IMR-90 (cell line): ENCODE results near the gene BCAS4. TPM values are rescaled to one million over a fixed set of nuclear protein-coding genes. Genes with fewer than 3 reads are reported as not detected.

Experiments
- ATAC-seq: fragments of 200-7000 bp; cut with Tn5 transposase; 2 replicates; pipeline ENCODE4 v1.9.1; 2020; ENCODE audit warnings: low read depth, mild to moderate bottlenecking, moderate library complexity
- BruUV-seq: library from RNA; stranded (reverse); fragments of 400-500 nt; replicated peaks from 2 replicates; lab custom pipeline; 2021; lab: Mats Ljungman, UMichigan
- CTCF ChIA-PET: fragments of 300-600 bp; formaldehyde crosslinking; extraction: SDS; loops from one replicate; lab custom pipeline; 2021; ENCODE audit warnings: antibody characterized with exemption; lab: Yijun Ruan, JAX
- POLR2A ChIA-PET: fragments of 300-600 bp; sonication (Branson Sonifier 250); formaldehyde crosslinking; loops from one replicate; lab custom pipeline; 2022; ENCODE audit warnings: antibody characterized with exemption; ENCODE audit not compliant: unreplicated experiment; lab: Charles Lee
- DNase-seq: peaks from one replicate; pipeline ENCODE4 v3.0.0; 2013
- H2AFZ ChIP-seq: replicated peaks from 2 replicates; pipeline ENCODE3; 2013; ENCODE audit warnings: low read length, mild to moderate bottlenecking; ENCODE audit not compliant: poor library complexity
- H2AK5ac ChIP-seq: 2 replicates; pipeline ENCODE4 v1.6.1; 2013; ENCODE audit warnings: low read depth, low read length, inconsistent platforms
- H2AK9ac ChIP-seq: replicated peaks from 2 replicates; pipeline ENCODE3; 2013; ENCODE audit warnings: mild to moderate bottlenecking, low read depth, low read length, moderate library complexity; ENCODE audit not compliant: poor library complexity
- H2BK120ac ChIP-seq: 2 replicates; pipeline ENCODE4 v1.6.1; 2013; ENCODE audit warnings: low read depth, low read length, inconsistent platforms
- H2BK15ac ChIP-seq: 3 replicates; pipeline ENCODE4 v1.6.1; 2013; ENCODE audit warnings: low read depth, low read length, inconsistent platforms
- H2BK20ac ChIP-seq: 2 replicates; pipeline ENCODE4 v1.6.1; 2013; ENCODE audit warnings: low read depth, mild to moderate bottlenecking, inconsistent platforms, low read length, moderate library complexity
- H2BK5ac ChIP-seq: 2 replicates; pipeline ENCODE4 v1.6.1; 2013; ENCODE audit warnings: mild to moderate bottlenecking, low read depth, low read length, inconsistent platforms; ENCODE audit not compliant: poor library complexity, severe bottlenecking
- H3K14ac ChIP-seq: replicated peaks from 2 replicates; pipeline ENCODE4 v1.6.1; 2013; ENCODE audit warnings: low read depth, low read length, inconsistent platforms
- H3K18ac ChIP-seq: 2 replicates; pipeline ENCODE4 v1.6.1; 2013; ENCODE audit warnings: low read depth, low read length, control low read depth
- H3K23ac ChIP-seq: 2 replicates; pipeline ENCODE4 v1.6.1; 2013; ENCODE audit warnings: low read depth, low read length, inconsistent platforms
- H3K27ac ChIP-seq: 2 replicates; pipeline ENCODE4 v1.5.1; 2013; ENCODE audit warnings: mild to moderate bottlenecking, control low read depth, low read length; ENCODE audit not compliant: insufficient read depth
- H3K27me3 ChIP-seq: 2 replicates; pipeline ENCODE4 v1.6.1; 2013; ENCODE audit warnings: low read length; ENCODE audit not compliant: control insufficient read depth, insufficient read depth
- H3K36me3 ChIP-seq: 2 replicates; pipeline ENCODE4 v1.6.1; 2013; ENCODE audit warnings: low read length, mixed read lengths; ENCODE audit not compliant: control insufficient read depth, insufficient read depth
- H3K4ac ChIP-seq: 2 replicates; pipeline ENCODE4 v1.6.1; 2013; ENCODE audit warnings: low read depth, low read length, inconsistent platforms
- H3K4me1 ChIP-seq: 2 replicates; pipeline ENCODE4 v1.6.1; 2013; ENCODE audit warnings: low read length, mixed read lengths; ENCODE audit not compliant: control insufficient read depth, insufficient read depth
- H3K4me2 ChIP-seq: 2 replicates; pipeline ENCODE4 v1.6.1; 2013; ENCODE audit warnings: low read depth, mild to moderate bottlenecking, control low read depth, low read length, moderate library complexity
- H3K4me3 ChIP-seq: 2 replicates; pipeline ENCODE4 v1.5.1; 2013; ENCODE audit warnings: low read depth, mild to moderate bottlenecking, control low read depth, low read length, moderate library complexity; ENCODE audit not compliant: insufficient read depth
- H3K56ac ChIP-seq: 2 replicates; pipeline ENCODE4 v1.6.1; 2013; ENCODE audit warnings: low read length, inconsistent platforms; ENCODE audit not compliant: insufficient read depth; ENCODE audit errors: extremely low read depth
- H3K79me1 ChIP-seq, 2 experiments: 2 replicates each; pipeline ENCODE4 v1.6.1; 2013; ENCODE audit warnings: low read length in 2 of 2, inconsistent platforms in 1 of 2, low read depth in 1 of 2
- H3K9ac ChIP-seq: 2 replicates; pipeline ENCODE4 v1.6.1; 2013; ENCODE audit warnings: low read depth, low read length, control low read depth
- H3K9me1 ChIP-seq: 2 replicates; pipeline ENCODE4 v1.6.1; 2013; ENCODE audit warnings: low read length, inconsistent platforms; ENCODE audit not compliant: insufficient read depth
- H3K9me3 ChIP-seq: 2 replicates; pipeline ENCODE4 v1.6.1; 2013; ENCODE audit warnings: low read length; ENCODE audit not compliant: control insufficient read depth, insufficient read depth
- H4K20me1 ChIP-seq: 2 replicates; pipeline ENCODE4 v1.6.1; 2013; ENCODE audit warnings: low read length, inconsistent platforms; ENCODE audit not compliant: insufficient read depth
- H4K5ac ChIP-seq: 2 replicates; pipeline ENCODE4 v1.6.1; 2013; ENCODE audit warnings: mild to moderate bottlenecking, low read depth, low read length, control low read depth
- H4K8ac ChIP-seq, 2 experiments: 2 replicates each; pipeline ENCODE4 v1.6.1; 2013; ENCODE audit warnings: low read depth in 2 of 2, low read length in 2 of 2, control low read depth in 1 of 2, inconsistent platforms in 1 of 2
- H4K91ac ChIP-seq: 2 replicates; pipeline ENCODE4 v1.6.1; 2013; ENCODE audit warnings: low read depth, low read length, inconsistent platforms; ENCODE audit not compliant: insufficient read depth
- CEBPB ChIP-seq: IDR thresholded peaks from 2 replicates; pipeline ENCODE4 v1.6.1; 2012; ENCODE audit warnings: low read depth, low read length, improper control_type of control experiment
- CHD1 ChIP-seq: IDR thresholded peaks from 2 replicates; pipeline ENCODE4 v1.6.1; 2012; ENCODE audit warnings: low read depth, low read length, improper control_type of control experiment
- MXI1 ChIP-seq: IDR thresholded peaks from 2 replicates; pipeline ENCODE4 v1.6.1; 2012; ENCODE audit warnings: low read depth, mild to moderate bottlenecking, low read length, moderate library complexity, borderline replicate concordance
- POLR2A ChIP-seq: IDR thresholded peaks from 2 replicates; pipeline ENCODE4 v1.6.1; 2012; ENCODE audit warnings: mild to moderate bottlenecking, low read depth, low read length
- RCOR1 ChIP-seq: IDR thresholded peaks from 2 replicates; pipeline ENCODE4 v1.6.1; 2012; ENCODE audit warnings: mild to moderate bottlenecking, low read length, improper control_type of control experiment; ENCODE audit not compliant: insufficient replicate concordance
- SMC3 ChIP-seq: fragments of 150-350 bp; IDR thresholded peaks from 2 replicates; pipeline ENCODE4 v1.6.1; 2016; ENCODE audit warnings: low read depth, mild to moderate bottlenecking, antibody characterized with exemption, low read length, moderate library complexity
- WGBS, 2 experiments: methylation state at CpG; one replicate each; pipeline versions ENCODE4 v1.1.5 to v1.1.7; 2013; ENCODE audit warnings: missing lambda C conversion rate in 2 of 2; ENCODE audit not compliant: insufficient read length in 1 of 2; ENCODE audit errors: extremely low coverage in 2 of 2; 5-methylcytosine and 5-hydroxymethylcytosine counted together
- dilution Hi-C: fragments of 300-500 bp; cut with HindIII; formaldehyde crosslinking; loops from one replicate; pipeline ENCODE4 v1.14.3; 2018; ENCODE audit warnings: low sequenced_read_pairs; ENCODE audit not compliant: unreplicated experiment
- in situ Hi-C: fragments of 300-500 bp; cut with MboI; formaldehyde crosslinking; loops from 3 replicates; pipeline ENCODE4 v1.14.3; 2019; ENCODE audit warnings: low sequenced_read_pairs, inconsistent platforms, mixed read lengths
- intact Hi-C: fragments of 100-400 bp; cut with micrococcal nuclease; formaldehyde crosslinking; loops from 2 replicates; pipeline ENCODE4 v1.10.0; 2022
- microRNA-seq, 2 experiments: library from miRNA; stranded (forward) in 1 of 2; unstranded in 1 of 2; fragments of 10-50 nt in 1 of 2; fragments of <30 nt in 1 of 2; gene quantifications in 1 of 2; microRNA quantifications in 1 of 2; one replicate each; pipeline versions ENCODE3 to v1.1.0; 2013 to 2020; ENCODE audit not compliant: insufficient read depth in 1 of 2, insufficient read length in 1 of 2, unreplicated experiment in 1 of 2
- polyA plus RNA-seq, 3 experiments: library from polyadenylated mRNA; depleted of rRNA; stranded (reverse); fragments of >200 nt; gene quantifications; 2 replicates each; pipeline ENCODE4 v1.2.3, GENCODE V29; 2012; ENCODE audit warnings: low replicate concordance in 1 of 3
- small RNA-seq, 5 experiments: library from RNA; depleted of rRNA; stranded (forward); fragments of <200 nt; gene quantifications; one replicate each; pipeline ENCODE3, GENCODE V24; 2012
- total RNA-seq: library from RNA; depleted of rRNA; stranded (reverse); fragments of >200 nt; gene quantifications from 2 replicates; pipeline ENCODE4 v1.2.3, GENCODE V29; 2012; rRNA removed
- TF ChIP-seq, protein P1 (sequence below): fragments of 150-350 bp; IDR thresholded peaks from 2 replicates; pipeline ENCODE4 v1.6.1; 2017; ENCODE audit warnings: mild to moderate bottlenecking, antibody characterized with exemption, low read length, low read depth

The BCAS4 gene
- total and polyA plus RNA-seq, 2 of the 4 experiments (the other 2 are of a cell fraction): 42.7 to 47.5 TPM

DNA sequence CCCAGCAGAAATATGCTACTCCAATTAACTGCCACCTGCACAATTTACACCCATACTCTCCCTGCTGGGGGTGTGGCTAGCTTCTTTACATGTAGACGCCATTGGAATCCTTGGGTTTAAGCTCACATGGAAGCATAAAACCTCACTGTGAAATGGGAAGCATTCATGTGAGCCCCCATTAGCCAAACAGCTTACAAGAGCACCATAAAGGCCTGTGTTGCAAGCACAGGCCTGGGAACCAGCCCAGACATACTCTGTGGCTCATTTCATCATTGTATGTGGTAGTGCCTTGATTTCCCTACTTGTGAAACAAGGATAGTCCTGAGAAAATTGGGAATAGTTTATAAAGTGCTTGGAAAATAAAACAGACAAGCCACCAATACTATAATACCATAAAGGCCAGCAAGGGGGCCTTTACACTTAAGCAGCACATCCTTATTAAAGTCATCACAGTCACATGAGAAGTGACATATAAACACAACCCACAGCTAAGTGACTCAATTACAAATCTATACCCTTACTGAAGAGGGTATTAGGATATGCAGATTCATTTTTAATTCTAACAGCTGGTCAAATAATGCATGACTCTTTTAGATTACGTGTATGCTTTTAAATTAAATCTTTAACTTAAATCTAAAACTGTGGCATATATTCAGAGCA, 129.5 kb downstream of the BCAS4 start (continued):
- TF ChIP-seq, protein P1, sequence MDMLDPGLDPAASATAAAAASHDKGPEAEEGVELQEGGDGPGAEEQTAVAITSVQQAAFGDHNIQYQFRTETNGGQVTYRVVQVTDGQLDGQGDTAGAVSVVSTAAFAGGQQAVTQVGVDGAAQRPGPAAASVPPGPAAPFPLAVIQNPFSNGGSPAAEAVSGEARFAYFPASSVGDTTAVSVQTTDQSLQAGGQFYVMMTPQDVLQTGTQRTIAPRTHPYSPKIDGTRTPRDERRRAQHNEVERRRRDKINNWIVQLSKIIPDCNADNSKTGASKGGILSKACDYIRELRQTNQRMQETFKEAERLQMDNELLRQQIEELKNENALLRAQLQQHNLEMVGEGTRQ: no peak
- TF ChIP-seq SMC3 (no peak), CEBPB (no peak), MXI1 (no peak), POLR2A (no peak)

DNA sequence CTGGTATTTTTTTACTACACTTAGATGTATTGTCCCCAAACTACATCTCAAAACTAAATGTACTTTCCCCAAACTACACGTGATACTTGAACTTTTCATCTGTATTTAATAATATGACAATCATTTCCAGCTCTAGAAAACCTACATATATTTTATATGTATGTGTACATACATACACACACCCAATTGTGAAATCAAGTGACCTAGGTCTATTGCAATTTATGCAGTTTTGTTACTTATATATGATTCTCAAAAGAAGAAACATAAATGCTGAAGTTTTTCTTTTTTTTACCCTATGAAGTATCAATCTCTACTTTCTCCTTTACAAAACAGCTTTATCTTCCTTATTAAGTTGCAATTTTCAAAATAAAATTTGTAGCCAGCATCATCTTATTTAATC, 131.7 kb downstream of the BCAS4 start:
- H2BK20ac ChIP-seq: no peak overlapping the region
- no peak overlapping the region for H3K18ac ChIP-seq
- H2AFZ ChIP-seq: no peak overlapping the region
- no peaks in the 10 kb centered on the region for H3K27me3 ChIP-seq
- no peak overlapping the region for H2AK9ac ChIP-seq
- H3K36me3 ChIP-seq: peaks cover 14% of the 10 kb centered on the region
- no peak overlapping the region for H2AK5ac ChIP-seq
- H2BK120ac ChIP-seq: no peak overlapping the region
- intact Hi-C loops: no loop called here
- H4K8ac ChIP-seq: no peak overlapping the region
- H4K5ac ChIP-seq: no peak overlapping the region
- peaks cover 11% of the 10 kb centered on the region for H3K4me1 ChIP-seq
- H3K4ac ChIP-seq: no peak overlapping the region
- H3K14ac ChIP-seq: no peak overlapping the region
- no peaks in the 10 kb centered on the region for H3K9me3 ChIP-seq
- no CpG with 5 or more reads among the region's 1 CpG for WGBS, 2 experiments
- no peak overlapping the region for H3K56ac ChIP-seq
- peaks cover 7% of the 10 kb centered on the region for H3K9me1 ChIP-seq
- ChIA-PET POLR2A (no interaction called here), CTCF (interaction anchor here (0.7 kb wide), 2 partner anchors 132 to 133 kb away, joined by 3 to 4 read pairs; partner anchors contain the start of gene BCAS4)
- dilution Hi-C loops: no loop called here
- ATAC-seq (no peak), DNase-seq (no peak)
- no peak overlapping the region for H3K4me2 ChIP-seq
- BruUV-seq: no TSS peak
- in situ Hi-C loops: no loop called here
- no peak overlapping the region for H3K9ac ChIP-seq
- H4K91ac ChIP-seq: no peak overlapping the region
- no peak overlapping the region for H3K4me3 ChIP-seq
- H3K23ac ChIP-seq: no peak overlapping the region
- H4K20me1 ChIP-seq: peaks cover 78% of the 10 kb centered on the region
- H2BK5ac ChIP-seq: no peak overlapping the region
- TF ChIP-seq CEBPB (no peak), CHD1 (no peak), RCOR1 (no peak)
- no peak overlapping the region for H3K27ac ChIP-seq
- H2BK15ac ChIP-seq: no peak overlapping the region
- peaks cover under 1 to 38% of the 10 kb centered on the region in 2 experiments; a peak in 3 of 4 replicates for H3K79me1 ChIP-seq

Small RNA genes within 50 kb of the gene (microRNA-seq; reads per million reads assigned to microRNA genes)
- gene TMSB4XP6 (ENCODE audit: insufficient read depth, insufficient read length): not detected

Small RNA genes within 50 kb of the gene (small RNA-seq; reads per million reads assigned to genes)
- 0 reads per million in 5 experiments for gene TMSB4XP6

Other genes starting within 250 kb of the BCAS4 start
- gene RIPOR3, start 103.5 kb upstream of the BCAS4 start, total RNA-seq: 0.28 and 0.54 TPM in 2 replicates
- gene RIPOR3, start 103.5 kb upstream of the BCAS4 start, polyA plus RNA-seq (2012; rRNA removed): 1.7 TPM in 2 replicates
- gene PARD6B, start 63.5 kb upstream of the BCAS4 start, total RNA-seq: 0.90 and 1.4 TPM in 2 replicates
- gene PARD6B, start 63.5 kb upstream of the BCAS4 start, polyA plus RNA-seq (2012; rRNA removed): 0.14 and 0.17 TPM in 2 replicates
- 23.1 and 23.3 TPM in 2 replicates for gene ADNP, start 136.4 kb downstream of the BCAS4 start, total RNA-seq
- 17.5 and 24.8 TPM in 2 replicates for gene ADNP, start 136.4 kb downstream of the BCAS4 start, polyA plus RNA-seq (2012; rRNA removed)
- 89.1 and 127 TPM in 2 replicates for gene DPM1, start 163.5 kb downstream of the BCAS4 start, total RNA-seq
- gene DPM1, start 163.5 kb downstream of the BCAS4 start, polyA plus RNA-seq (2012; rRNA removed): 48.8 and 59.1 TPM in 2 replicates
- gene MOCS3, start 163.8 kb downstream of the BCAS4 start, total RNA-seq: 9.9 and 11.4 TPM in 2 replicates
- 3.3 and 3.4 TPM in 2 replicates for gene MOCS3, start 163.8 kb downstream of the BCAS4 start, polyA plus RNA-seq (2012; rRNA removed)
- gene KCNG1, start 228.0 kb downstream of the BCAS4 start, total RNA-seq: 23.6 and 23.7 TPM in 2 replicates
- gene KCNG1, start 228.0 kb downstream of the BCAS4 start, polyA plus RNA-seq (2012; rRNA removed): 51.4 and 54.6 TPM in 2 replicates